GM12864 (cell line): Measurements from ENCODE around the gene SLC13A2.
"Not testable (repeated sequence)": the region's sequence is repeated elsewhere in the genome, so short reads cannot be mapped to it uniquely, and the experiment has no call there.

Experiments used
- DNase-seq: peaks from one replicate; pipeline ENCODE4 v3.0.0-alpha.2; 2011; ENCODE audit warnings: low read depth
- H3K4me3 ChIP-seq: 2 replicates; pipeline ENCODE4 v1.5.1; 2011; ENCODE audit warnings: mild to moderate bottlenecking, low read depth, low read length, control low read depth
- TF ChIP-seq, protein P1 (sequence below): IDR thresholded peaks from 2 replicates; pipeline ENCODE4 v1.5.1; 2011; ENCODE audit warnings: low read depth, mild to moderate bottlenecking, moderate library complexity, low read length, control low read depth, inconsistent platforms; ENCODE audit errors: missing control alignments

The SLC13A2 gene

GRCh38 chr17:28466001-28466400 lies 7.4 kb upstream of the SLC13A2 start:
- H3K4me3 ChIP-seq = no peak overlapping the region
- DNase-seq = no peak
- TF ChIP-seq, protein P1, sequence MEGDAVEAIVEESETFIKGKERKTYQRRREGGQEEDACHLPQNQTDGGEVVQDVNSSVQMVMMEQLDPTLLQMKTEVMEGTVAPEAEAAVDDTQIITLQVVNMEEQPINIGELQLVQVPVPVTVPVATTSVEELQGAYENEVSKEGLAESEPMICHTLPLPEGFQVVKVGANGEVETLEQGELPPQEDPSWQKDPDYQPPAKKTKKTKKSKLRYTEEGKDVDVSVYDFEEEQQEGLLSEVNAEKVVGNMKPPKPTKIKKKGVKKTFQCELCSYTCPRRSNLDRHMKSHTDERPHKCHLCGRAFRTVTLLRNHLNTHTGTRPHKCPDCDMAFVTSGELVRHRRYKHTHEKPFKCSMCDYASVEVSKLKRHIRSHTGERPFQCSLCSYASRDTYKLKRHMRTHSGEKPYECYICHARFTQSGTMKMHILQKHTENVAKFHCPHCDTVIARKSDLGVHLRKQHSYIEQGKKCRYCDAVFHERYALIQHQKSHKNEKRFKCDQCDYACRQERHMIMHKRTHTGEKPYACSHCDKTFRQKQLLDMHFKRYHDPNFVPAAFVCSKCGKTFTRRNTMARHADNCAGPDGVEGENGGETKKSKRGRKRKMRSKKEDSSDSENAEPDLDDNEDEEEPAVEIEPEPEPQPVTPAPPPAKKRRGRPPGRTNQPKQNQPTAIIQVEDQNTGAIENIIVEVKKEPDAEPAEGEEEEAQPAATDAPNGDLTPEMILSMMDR = no peak

- no peak for DNase-seq
- no peak overlapping the region for H3K4me3 ChIP-seq
- TF ChIP-seq, protein P1 = no peak
These were observed 6.9 kb upstream of the SLC13A2 start for GRCh38 chr17:28466521-28467048.

GRCh38 chr17:28467456-28468025 lies 5.9 kb upstream of the SLC13A2 start:
- H3K4me3 ChIP-seq = no peak overlapping the region
- no peak for DNase-seq
- TF ChIP-seq, protein P1 = no peak

DNA sequence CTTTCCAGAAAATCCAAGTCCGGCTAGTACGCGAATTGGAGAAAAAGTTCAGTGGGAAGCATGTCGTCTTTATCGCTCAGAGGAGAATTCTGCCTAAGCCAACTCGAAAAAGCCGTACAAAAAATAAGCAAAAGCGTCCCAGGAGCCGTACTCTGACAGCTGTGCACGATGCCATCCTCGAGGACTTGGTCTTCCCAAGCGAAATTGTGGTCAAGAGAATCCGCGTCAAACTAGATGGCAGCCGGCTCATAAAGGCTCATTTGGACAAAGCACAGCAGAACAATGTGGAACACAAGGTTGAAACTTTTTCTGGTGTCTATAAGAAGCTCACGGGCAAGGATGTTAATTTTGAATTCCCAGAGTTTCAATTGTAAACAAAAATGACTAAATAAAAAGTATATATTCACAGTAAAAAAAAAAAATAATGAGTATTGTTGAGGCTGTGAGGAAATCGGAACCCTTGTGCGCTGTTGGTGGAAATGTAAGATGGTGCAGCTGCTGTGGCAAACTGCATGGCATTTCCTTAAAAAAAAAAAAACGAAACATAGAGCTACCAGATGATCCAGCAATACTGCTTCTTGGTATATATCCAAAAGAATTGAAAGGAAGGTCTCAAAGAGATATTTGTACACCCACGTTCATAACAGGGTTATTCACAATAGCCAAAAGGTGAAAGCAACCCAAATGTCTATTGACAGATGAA lies 5.3 kb upstream of the SLC13A2 start:
- DNase-seq, H3K4me3 ChIP-seq: not testable (repeated sequence)

DNA sequence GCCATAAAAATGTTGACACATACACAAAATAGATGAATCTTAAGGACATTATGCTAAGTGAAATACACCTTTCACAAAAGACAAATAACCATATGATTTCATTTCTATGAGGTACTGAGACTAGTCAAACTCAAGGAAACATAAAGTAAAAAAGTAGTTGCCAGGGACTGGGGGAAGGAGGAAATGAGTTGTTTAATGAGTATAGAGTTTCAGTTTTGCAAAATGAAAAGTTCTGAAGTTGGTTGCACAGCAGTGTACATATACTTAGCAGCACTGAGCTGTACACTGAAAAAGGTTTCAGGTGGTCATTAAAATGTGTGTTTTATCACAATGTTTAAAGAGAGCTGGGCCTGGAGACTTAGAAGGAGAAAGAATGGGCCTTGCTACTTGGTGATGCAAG lies 4.7 kb upstream of the SLC13A2 start:
- TF ChIP-seq, protein P1 = no peak
- H3K4me3 ChIP-seq = no peak overlapping the region
- DNase-seq = peak; percentile 56

- TF ChIP-seq, protein P1 = no peak
- no peak for DNase-seq
- H3K4me3 ChIP-seq = no peak overlapping the region
These were observed 4.1 kb upstream of the SLC13A2 start for GRCh38 chr17:28469376-28469775.

- no peak overlapping the region for H3K4me3 ChIP-seq
- TF ChIP-seq, protein P1 = no peak
These were observed 3.1 kb upstream of the SLC13A2 start for GRCh38 chr17:28470266-28470913.

More at GRCh38 chr17:28470266-28470913, 3.1 kb upstream of the SLC13A2 start:
- DNase-seq = no peak
